Suppressor macrophage treated with lipopolysaccharide for 4 hours (primary cell): ENCODE measurements around the gene SUPT20HL1.
"Not testable (repeated sequence)": the region's sequence is repeated elsewhere in the genome, so short reads cannot be mapped to it uniquely, and the experiment has no call there.

Experiments used
- DNase-seq: peaks from one replicate; pipeline ENCODE4 v3.0.0-alpha.2; 2020

SUPT20HL1 gene

DNA sequence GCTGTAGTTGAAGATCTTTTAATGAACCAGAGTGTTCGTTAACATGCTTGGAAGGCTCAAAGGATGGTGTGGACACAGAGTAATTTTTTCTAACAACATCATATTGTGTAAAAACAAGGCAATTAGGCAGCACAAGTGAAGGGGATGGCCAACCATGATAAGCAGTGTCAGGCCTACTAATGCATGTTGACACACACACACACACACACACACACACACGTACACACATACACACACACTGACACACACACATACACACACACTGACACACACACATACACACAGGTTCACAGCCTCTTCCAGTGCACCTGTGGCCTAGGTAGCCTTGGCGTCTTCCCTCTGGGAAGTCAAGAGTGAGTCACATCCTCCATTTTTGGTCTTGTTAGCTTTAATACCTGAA lies at the start of gene SUPT20HL1:
SUPT20HL1 (plus strand) TSS at position 368 of the 400 bp plus-strand sequence. CDS start 2,122 bp downstream, outside the sequence.
- no peak for DNase-seq

DNA sequence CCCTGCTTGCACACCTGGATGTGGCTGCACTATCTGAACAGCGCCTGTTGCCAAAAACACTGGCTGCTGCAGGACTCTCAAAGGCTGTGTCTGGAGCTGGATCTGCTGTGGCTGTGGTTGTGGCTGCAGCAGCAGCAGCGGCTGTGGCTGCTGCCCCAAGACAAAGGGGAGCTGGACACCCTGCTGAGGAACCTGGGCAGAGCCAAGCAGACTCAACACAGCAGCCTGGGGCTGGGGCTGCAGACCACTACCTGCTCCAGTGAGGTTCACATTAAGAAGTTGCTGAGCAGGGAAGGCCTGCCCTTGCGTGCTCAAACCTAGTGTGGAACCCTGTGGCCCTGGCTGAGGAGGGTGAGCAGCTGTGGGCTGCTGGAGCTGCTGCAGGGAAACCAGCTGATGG lies 49.5 kb upstream of the SUPT20HL1 start:
- not testable (repeated sequence) for DNase-seq

DNA sequence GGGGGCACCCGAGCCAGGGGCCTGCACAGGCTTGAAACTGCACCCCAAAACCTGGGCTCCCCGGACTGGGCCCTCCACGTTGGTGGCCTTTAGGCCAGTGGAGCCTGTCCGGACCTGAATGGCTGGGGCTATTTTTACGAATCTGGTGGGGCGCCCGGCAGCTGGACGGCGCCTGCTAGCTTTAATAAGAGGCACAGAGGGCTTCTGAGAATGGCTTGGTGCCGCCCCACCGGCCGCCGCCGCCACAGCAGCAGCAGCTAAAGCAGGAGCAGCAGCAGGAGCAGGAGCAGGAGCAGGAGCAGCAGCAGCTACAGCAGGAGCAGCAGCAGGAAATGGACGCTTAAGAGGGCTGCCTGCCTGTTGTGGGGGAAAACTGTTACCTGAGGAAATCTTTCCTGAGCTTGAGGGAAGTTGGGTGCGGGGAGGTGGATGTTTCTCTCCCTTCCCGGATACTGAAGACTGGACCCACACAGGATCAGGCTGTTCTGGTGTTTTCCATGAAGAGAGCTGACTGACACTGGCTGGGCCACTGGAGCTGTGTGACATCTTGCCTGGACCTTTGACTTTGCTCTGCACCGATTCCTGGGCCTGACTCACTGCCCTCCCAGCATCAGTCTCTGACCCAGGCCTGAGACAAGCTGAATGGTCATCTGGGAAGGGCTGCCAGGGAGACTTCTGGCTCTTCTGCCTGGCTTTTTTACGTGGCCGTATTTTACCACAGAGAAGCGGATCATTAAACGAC lies 48.8 kb upstream of the SUPT20HL1 start:
- DNase-seq: not testable (repeated sequence)

DNA sequence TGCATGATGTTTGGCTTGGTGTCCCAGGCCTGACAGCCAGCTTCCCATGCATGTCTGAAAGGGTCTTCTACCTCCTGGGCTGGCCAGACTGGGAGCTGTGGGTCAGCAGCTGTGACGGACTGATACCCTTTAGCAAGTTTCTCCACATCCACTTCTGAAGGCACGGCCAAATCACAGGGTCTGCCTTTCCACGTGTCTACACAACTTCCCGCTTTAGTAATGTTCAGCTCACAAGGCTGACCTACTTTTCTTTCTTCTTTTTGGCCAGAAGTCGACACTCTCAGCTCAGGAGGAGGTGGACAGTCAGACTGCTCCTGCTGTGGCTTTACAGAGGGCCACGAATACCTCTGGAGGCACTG lies 48.2 kb upstream of the SUPT20HL1 start:
- DNase-seq: not testable (repeated sequence)

DNA sequence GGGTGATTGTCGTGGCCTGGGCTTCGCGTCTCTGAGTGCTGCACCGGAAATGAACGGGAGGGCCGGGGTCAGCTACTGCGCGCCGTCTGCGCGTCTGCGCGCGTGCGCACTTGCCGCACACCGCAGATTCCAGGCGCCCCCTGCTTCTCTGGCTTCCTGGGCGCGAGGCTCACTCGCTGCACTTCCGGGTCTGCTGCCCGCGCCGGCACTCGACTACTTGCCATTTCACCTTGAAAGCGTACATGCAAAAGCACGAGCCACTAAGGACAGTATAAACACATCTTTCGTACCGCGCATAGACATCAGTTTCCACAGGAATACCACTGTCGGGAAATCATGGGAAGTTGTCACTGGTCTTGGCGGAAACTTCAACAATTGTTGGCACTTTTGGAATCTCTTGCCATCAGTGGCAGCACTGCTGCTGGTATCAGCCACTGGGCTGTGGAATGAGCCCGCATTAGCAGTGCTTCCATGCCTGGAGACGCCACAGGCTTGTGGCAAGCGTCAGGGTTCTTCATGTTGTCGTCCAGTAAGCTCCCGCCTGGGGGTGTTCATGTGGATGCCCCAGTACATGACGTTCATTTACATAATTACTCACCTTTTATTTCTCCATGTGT lies 46.3 kb upstream of the SUPT20HL1 start, which contains the start of gene SUPT20HL2:
SUPT20HL2 (minus strand) TSS at position 51 of the 617 bp plus-strand sequence. CDS start 754 bp downstream, outside the sequence.
- no peak for DNase-seq

- DNase-seq: no peak
Measured at GRCh38 chrX:24316111-24316510, 44.3 kb upstream of the SUPT20HL1 start.

DNA sequence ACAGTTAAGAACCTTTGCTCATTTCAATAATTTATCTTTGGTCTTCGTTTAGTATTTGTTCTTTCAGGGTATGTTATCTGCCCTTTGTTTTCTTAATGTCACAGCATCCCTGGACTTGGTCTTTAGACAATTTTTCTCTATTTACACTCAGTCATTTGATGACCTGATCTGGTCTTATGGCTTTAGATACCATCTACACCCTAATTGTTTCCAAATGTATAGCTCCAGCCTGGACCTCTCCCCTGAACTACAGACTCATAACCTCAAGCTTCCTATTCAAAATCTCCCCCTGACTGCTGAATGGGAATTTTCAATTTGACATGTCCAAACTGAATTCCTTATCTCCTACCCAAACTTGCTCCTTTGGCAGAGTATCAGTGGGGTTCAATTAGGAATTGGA lies 42.9 kb upstream of the SUPT20HL1 start:
- no peak for DNase-seq

DNA sequence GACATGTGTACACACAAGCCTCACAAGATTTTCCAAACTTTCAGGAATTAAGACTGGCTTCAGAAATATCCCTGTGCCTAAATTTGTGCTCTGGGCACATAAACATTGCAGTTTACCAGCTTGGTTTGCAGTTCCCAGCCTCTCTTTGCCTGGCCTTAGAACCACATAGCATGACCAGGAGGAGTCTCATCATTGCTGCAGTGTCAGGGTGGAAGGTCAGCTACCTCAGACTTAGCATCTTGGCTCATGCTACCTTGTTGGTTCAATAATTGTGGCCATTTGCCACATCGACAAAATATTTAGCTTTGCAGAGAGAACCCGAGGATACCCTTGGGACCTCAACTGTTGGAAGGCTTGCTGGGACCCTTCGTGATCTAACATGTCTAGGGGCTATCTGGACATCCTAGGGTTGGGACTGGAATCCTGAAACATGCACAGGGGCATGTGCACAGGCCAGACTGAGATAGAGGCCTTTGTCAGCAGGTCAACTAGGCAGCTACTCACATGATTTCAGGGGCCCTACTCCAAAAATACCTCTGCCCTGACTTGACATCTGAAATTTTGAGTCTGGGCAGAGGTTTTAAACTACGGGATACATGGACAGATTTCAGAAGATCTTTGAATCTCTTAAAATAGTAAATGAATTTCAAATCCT lies 38.6 kb upstream of the SUPT20HL1 start:
- no peak for DNase-seq

DNA sequence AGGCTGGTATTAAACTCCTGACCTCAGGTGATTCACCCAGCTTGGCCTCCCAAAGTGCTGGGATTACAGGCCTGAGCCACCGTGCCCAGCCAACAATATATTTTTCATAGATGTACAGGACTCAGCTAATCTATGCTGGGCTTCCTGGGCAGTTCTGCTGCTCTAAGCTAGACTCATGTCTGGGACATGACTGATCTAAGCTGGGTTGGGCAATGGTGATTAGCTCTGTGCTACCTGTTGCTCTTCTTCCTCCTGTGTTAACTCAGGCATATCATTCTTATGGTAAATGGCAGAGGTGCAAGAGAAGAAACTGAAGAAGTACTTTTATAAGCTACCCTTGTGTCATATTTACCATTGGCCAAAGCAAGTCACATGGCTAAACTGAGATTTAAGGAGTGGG lies 35.2 kb upstream of the SUPT20HL1 start:
- no peak for DNase-seq

DNA sequence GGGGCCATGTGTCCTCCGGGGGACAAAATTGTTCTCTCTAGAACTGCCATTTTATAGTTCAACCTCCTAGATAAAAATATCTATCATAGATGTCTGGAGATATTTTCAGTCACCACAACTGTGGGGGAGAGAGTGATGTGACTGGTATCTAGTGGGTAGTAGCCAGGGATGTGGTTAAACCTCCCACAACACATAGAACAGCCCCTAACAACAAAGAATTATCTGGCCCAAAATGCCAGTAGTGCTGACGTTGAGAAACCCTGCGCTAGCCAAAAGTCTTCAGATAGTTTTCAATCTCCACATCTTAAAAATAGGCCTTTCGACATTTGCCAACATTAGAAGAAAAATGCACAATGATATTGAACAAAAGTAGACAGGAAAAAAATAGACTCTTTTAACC lies 27.6 kb upstream of the SUPT20HL1 start:
- no peak for DNase-seq

- no peak for DNase-seq
Measured at GRCh38 chrX:24333371-24333770, 27.1 kb upstream of the SUPT20HL1 start.

DNA sequence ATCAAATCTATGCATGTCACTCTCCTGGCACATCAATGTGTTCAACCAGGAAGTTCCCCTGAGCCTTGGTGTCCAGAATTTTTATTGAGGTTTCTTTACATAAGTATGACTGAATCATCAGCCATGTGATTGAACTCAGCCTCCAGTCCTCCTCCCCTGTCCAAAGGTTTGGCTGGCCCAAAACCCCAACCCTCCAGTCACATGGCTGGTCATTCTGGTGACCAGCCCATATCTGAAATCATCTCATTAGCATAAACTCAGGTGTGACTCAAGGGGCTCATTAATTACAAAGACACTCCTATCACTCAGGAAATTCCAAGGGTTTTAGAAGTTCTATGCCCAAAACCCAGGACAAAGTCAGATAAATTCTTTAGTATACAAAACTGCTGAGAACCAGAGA lies 26.0 kb upstream of the SUPT20HL1 start:
- DNase-seq: no peak

- DNase-seq: no peak
Measured at GRCh38 chrX:24335871-24336270, 24.6 kb upstream of the SUPT20HL1 start.

GRCh38 chrX:24339911-24340310 lies 20.5 kb upstream of the SUPT20HL1 start:
- DNase-seq: no peak

- DNase-seq: no peak
Measured at GRCh38 chrX:24340501-24340900, 19.9 kb upstream of the SUPT20HL1 start.

- no peak for DNase-seq
Measured at GRCh38 chrX:24341795-24342194, 18.6 kb upstream of the SUPT20HL1 start.

- peak; percentile 2 for DNase-seq
Measured at GRCh38 chrX:24343719-24344118, 16.7 kb upstream of the SUPT20HL1 start.

GRCh38 chrX:24347881-24348280 lies 12.6 kb upstream of the SUPT20HL1 start:
- no peak for DNase-seq

DNA sequence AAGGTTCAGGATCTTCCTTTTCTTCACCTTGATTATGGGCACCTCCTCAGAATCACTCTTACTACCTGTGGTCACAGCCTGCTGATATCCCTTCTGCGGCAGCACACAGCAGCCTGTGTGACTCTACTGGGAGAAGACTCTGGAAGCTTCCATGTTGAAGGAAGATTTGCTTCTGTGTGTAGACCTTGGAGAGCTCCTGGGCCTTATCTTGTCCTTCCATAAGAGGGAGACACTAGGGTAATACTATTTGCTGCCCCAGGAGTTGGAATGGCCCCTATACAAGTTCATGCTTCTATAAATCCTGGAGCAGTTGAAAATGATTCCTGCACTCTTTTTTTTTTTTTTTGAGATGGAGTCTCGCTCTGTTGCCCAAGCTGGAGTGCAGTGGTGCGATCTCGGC lies 10.2 kb upstream of the SUPT20HL1 start:
- DNase-seq: no peak

DNA sequence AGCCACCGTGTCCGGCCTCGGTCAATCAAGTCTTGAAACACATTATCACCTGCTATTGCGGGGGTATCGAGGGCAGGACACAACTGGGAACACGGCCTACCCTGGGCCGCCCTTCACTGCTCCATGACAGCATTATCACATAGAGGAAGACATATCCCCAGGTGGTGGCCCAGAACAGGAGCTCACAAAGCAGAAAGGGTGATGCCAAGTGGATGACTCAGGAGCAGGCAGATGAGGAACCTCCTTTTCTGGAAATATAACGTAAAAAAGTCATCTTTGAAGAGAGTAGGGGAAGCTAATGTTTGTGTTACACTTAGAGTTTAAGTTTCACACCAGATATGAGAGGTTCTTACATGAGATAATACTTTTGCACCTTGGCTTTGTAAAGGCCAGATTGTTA lies 5.3 kb upstream of the SUPT20HL1 start:
- DNase-seq: no peak

DNA sequence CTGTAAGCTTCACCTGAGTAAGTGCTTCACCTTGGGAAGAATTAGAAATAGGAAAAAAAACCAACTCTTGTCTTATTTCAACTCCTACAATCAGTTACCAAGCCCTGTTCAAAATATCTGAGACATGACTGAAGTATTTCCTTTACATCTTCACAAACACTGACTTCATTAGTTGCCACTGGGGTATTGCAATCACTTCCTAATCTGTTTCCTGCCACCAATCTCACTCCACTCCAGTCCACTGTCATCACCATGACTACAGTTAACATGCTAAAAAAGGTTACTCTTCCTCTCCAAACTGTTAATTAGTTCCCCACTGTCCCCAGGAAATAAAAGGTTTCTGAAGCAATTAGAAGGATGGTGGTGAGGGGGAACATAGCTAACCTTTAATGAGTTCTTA lies 3.3 kb upstream of the SUPT20HL1 start:
- DNase-seq: no peak

DNA sequence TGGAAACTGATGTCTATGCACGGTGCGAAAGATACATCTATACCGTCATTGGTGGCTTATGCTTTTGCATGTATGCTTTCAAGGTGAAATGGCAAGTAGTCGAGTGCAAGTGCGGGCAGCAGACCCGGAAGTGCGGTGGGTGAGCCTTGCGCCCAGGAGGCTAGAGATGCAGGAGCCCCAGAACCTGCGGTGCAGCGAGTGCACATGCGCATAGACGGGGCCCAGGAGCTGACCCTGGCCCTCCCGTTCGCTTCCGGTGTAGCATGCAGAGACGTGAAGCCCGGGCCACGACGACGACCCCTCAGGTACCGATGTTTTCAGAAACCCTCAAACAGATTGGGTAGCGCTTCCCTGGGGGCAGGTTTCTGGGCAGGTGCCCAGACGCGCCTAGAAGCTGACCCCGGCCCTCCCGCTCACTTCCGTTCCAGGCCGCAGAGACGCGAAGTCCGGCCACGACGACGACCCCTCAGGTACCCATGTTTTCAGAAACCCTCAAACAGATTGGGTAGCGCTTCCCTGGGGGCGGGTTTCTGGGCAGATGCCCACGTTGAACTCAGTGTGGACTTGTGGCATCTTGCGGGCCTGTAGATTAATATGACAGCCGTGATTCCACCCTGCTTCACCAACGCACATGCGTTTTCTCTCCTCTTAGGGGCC lies 1.8 kb downstream of the SUPT20HL1 start:
- DNase-seq: not testable (repeated sequence)

- not testable (repeated sequence) for DNase-seq
Measured at GRCh38 chrX:24363432-24364181, 3.2 kb downstream of the SUPT20HL1 start.
